HCT116 (cell line): ENCODE measurements around the gene GALE. TPM values are rescaled to one million over a fixed set of nuclear protein-coding genes. Genes with fewer than 3 reads are reported as not detected.

Source experiments
- ATAC-seq: fragments of 200-7000 bp; cut with Tn5 transposase; 2 replicates; pipeline ENCODE4 v1.9.1; 2020; ENCODE audit warnings: mild to moderate bottlenecking, moderate library complexity
- BruUV-seq: library from RNA; stranded (reverse); fragments of 400-500 nt; replicated peaks from 2 replicates; lab custom pipeline; 2021; lab: Mats Ljungman, UMichigan
- CTCF ChIA-PET: fragments of 300-600 bp; sonication (Branson Sonifier 250); formaldehyde crosslinking; loops from one replicate; lab custom pipeline; 2021; ENCODE audit warnings: antibody characterized with exemption; lab: Charles Lee
- POLR2A ChIA-PET: fragments of 300-600, 350-600 bp; sonication (Branson Sonifier 250); formaldehyde crosslinking; loops from one replicate; lab custom pipeline; 2021; ENCODE audit warnings: antibody characterized with exemption; lab: Charles Lee
- RAD21 ChIA-PET, 2 experiments: fragments of 300-600 bp; sonication (Branson Sonifier 250); formaldehyde crosslinking; loops; one replicate each; lab custom pipeline; 2023; ENCODE audit warnings: low total read pairs in 2 of 2; ENCODE audit not compliant: uncharacterized antibody in 2 of 2, unreplicated experiment in 2 of 2, low non-redundant PET in 1 of 2; lab: Charles Lee
- DNase-seq: peaks from one replicate; pipeline ENCODE4 v3.0.0-alpha.2; 2010; ENCODE audit warnings: low read depth, low spot score
- H2AFZ ChIP-seq: fragments of 200-600 bp; shearing (Covaris generic), sonication (generic); 2 replicates; pipeline ENCODE4 v1.6.1; 2017; ENCODE audit warnings: low read depth, mixed run types, mixed read lengths, antibody characterized with exemption, low read length; ENCODE audit not compliant: poor library complexity, severe bottlenecking
- H3K27ac ChIP-seq: 2 replicates; pipeline ENCODE4 v1.5.1; 2012; ENCODE audit warnings: low read depth, low read length
- H3K27me3 ChIP-seq: fragments of 200-600 bp; sonication (generic); 2 replicates; pipeline ENCODE4 v1.6.1; 2016; ENCODE audit warnings: mixed run types, low read length, mixed read lengths; ENCODE audit not compliant: insufficient read depth
- H3K36me3 ChIP-seq, 2 experiments: fragments of 200-500 bp in 1 of 2; fragments of 200-600 bp in 1 of 2; sonication (Bioruptor generic) in 1 of 2; sonication (generic) in 1 of 2; 2 replicates each; pipeline versions ENCODE4 v1.5.1 to v1.6.1; 2014 to 2016; ENCODE audit warnings: low read length in 2 of 2, inconsistent platforms in 1 of 2, mixed read lengths in 1 of 2, mixed run types in 1 of 2; ENCODE audit not compliant: insufficient read depth in 2 of 2, control insufficient read depth in 1 of 2
- H3K4me1 ChIP-seq, 2 experiments: fragments of 200-600 bp in 1 of 2; sonication (generic) in 1 of 2; 2 replicates each; pipeline versions ENCODE4 v1.5.1 to v1.6.1; 2012 to 2017; ENCODE audit warnings: low read length in 2 of 2, inconsistent platforms in 1 of 2, mild to moderate bottlenecking in 1 of 2, mixed read lengths in 1 of 2, mixed run types in 1 of 2, moderate library complexity in 1 of 2; ENCODE audit not compliant: insufficient read depth in 2 of 2, control insufficient read depth in 1 of 2
- H3K4me2 ChIP-seq: fragments of 200-600 bp; sonication (generic); 2 replicates; pipeline ENCODE4 v1.6.1; 2017; ENCODE audit warnings: mixed run types, low read length, mixed read lengths
- H3K4me3 ChIP-seq, 2 experiments: fragments of 200-600 bp in 1 of 2; sonication (generic) in 1 of 2; replicated peaks in 1 of 2; 2 replicates each; pipeline ENCODE4 v1.5.1; 2011 to 2016; ENCODE audit warnings: low read length in 2 of 2, control low read depth in 1 of 2, low read depth in 1 of 2, mild to moderate bottlenecking in 1 of 2, mixed read lengths in 1 of 2, mixed run types in 1 of 2
- H3K79me2 ChIP-seq: fragments of 200-600 bp; sonication (generic); 2 replicates; pipeline ENCODE4 v1.6.1; 2017; ENCODE audit warnings: mild to moderate bottlenecking, mixed run types, low read length, moderate library complexity, mixed read lengths; ENCODE audit not compliant: insufficient read depth
- H3K9ac ChIP-seq: fragments of 200-600 bp; sonication (generic); 2 replicates; pipeline ENCODE4 v1.6.1; 2016; ENCODE audit warnings: low read length, mixed read lengths
- H3K9me2 ChIP-seq: fragments of 200-600 bp; sonication (generic), shearing (Covaris generic); 2 replicates; pipeline ENCODE4 v1.6.1; 2017; ENCODE audit warnings: mixed run types, mild to moderate bottlenecking, moderate library complexity; ENCODE audit not compliant: insufficient read depth
- H3K9me3 ChIP-seq, 2 experiments: fragments of 200-500 bp in 1 of 2; fragments of 200-600 bp in 1 of 2; sonication (Bioruptor generic) in 1 of 2; sonication (generic) in 1 of 2; 2 replicates each; pipeline ENCODE4 v1.6.1; 2014 to 2017; ENCODE audit warnings: low read length in 2 of 2, mixed read lengths in 2 of 2, inconsistent platforms in 1 of 2, low read depth in 1 of 2, mild to moderate bottlenecking in 1 of 2, mixed run types in 1 of 2, moderate library complexity in 1 of 2; ENCODE audit not compliant: control insufficient read depth in 1 of 2, insufficient read depth in 1 of 2
- H4K20me1 ChIP-seq: fragments of 200-600 bp; sonication (generic), shearing (Covaris generic); 2 replicates; pipeline ENCODE4 v1.6.1; 2017; ENCODE audit warnings: mixed run types, mild to moderate bottlenecking, moderate library complexity; ENCODE audit not compliant: insufficient read depth
- CBX3 ChIP-seq: IDR thresholded peaks from 2 replicates; pipeline ENCODE4 v1.6.1; 2012; ENCODE audit warnings: low read depth
- JUND ChIP-seq: IDR thresholded peaks from 2 replicates; pipeline ENCODE4 v1.6.1; 2012
- POLR2A ChIP-seq: IDR thresholded peaks from 2 replicates; pipeline ENCODE4 v1.7.0; 2011; ENCODE audit warnings: borderline replicate concordance; ENCODE audit not compliant: insufficient read depth, insufficient read length; ENCODE audit errors: extremely low read depth
- POLR2AphosphoS5 ChIP-seq: IDR thresholded peaks from 2 replicates; pipeline ENCODE4 v1.6.1; 2011; ENCODE audit warnings: mild to moderate bottlenecking, low read depth, low read length, moderate library complexity
- RAD21 ChIP-seq: IDR thresholded peaks from 2 replicates; pipeline ENCODE4 v1.6.1; 2012; ENCODE audit warnings: low read depth, mild to moderate bottlenecking
- SIN3A ChIP-seq: IDR thresholded peaks from 2 replicates; pipeline ENCODE4 v1.6.1; 2012; ENCODE audit warnings: low read depth
- SP1 ChIP-seq: IDR thresholded peaks from 2 replicates; pipeline ENCODE4 v1.6.1; 2012; ENCODE audit warnings: low read depth
- SRF ChIP-seq: IDR thresholded peaks from 2 replicates; pipeline ENCODE4 v1.6.1; 2012; ENCODE audit warnings: low read depth
- TCF7L2 ChIP-seq: IDR thresholded peaks from 2 replicates; pipeline ENCODE4 v1.7.0; 2011; ENCODE audit warnings: borderline replicate concordance, inconsistent platforms; ENCODE audit not compliant: insufficient read depth, insufficient read length; ENCODE audit errors: extremely low read depth
- YY1 ChIP-seq: IDR thresholded peaks from 2 replicates; pipeline ENCODE4 v1.6.1; 2011; ENCODE audit warnings: low read length, low read depth, moderate library complexity, mild to moderate bottlenecking; ENCODE audit not compliant: insufficient replicate concordance; ENCODE audit errors: extremely low read depth
- ZNF274 ChIP-seq: fragments of 200-500 bp; sonication (Bioruptor generic); IDR thresholded peaks from 2 replicates; pipeline ENCODE4 v1.6.1; 2014; ENCODE audit warnings: mild to moderate bottlenecking, low read depth, low read length, inconsistent platforms
- intact Hi-C: fragments of 100-400 bp; cut with micrococcal nuclease; formaldehyde crosslinking; loops from 2 replicates; pipeline ENCODE4 v1.10.0; 2022
- total RNA-seq: library from RNA; stranded (reverse); gene quantifications from one replicate; pipeline ENCODE4 v1.2.1, GENCODE V29; 2021; ENCODE audit not compliant: unreplicated experiment
- TF ChIP-seq, protein P1 (sequence below): IDR thresholded peaks from 2 replicates; pipeline ENCODE4 v1.6.1; 2012
- TF ChIP-seq, protein P2 (sequence below): IDR thresholded peaks from 2 replicates; pipeline ENCODE4 v1.6.1; 2012; ENCODE audit warnings: low read depth
- TF ChIP-seq, protein P3 (sequence below): IDR thresholded peaks from 2 replicates; pipeline ENCODE4 v1.6.1; 2011; ENCODE audit warnings: mild to moderate bottlenecking, low read length, moderate library complexity; ENCODE audit not compliant: insufficient replicate concordance; ENCODE audit errors: extremely low read depth

Gene GALE
- total RNA-seq, 1 experiment from 2014 or later: 114 TPM

DNA sequence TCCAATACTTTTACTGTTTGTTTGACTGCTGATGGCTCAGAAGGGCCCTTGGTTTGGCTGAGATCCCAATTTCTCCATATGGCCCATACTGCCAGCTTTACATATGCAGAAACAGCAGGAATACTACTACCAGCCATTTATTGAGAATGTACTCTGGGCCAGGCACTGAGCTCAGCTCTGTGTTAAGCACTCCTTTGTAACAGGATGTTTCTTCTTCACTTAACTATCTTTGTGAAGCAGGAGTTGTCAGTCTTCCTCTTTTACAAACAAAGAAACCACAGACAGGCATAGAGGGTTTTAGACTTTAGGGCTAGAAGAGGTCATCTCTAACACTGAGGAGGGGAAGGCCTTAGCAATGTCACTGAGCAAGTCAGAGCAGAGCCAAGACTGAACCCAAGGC, 16.4 kb upstream of the GALE start:
- no peak for TF ChIP-seq POLR2A
- TF ChIP-seq, protein P1, sequence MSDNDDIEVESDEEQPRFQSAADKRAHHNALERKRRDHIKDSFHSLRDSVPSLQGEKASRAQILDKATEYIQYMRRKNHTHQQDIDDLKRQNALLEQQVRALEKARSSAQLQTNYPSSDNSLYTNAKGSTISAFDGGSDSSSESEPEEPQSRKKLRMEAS: no peak
- TF ChIP-seq CBX3: no peak
- no peak for TF ChIP-seq YY1
- Histone ChIP-seq H3K27ac (no peak overlapping the region), H3K36me3 (peaks cover 0 to 5% of the 10 kb centered on the region in 2 experiments; a peak in 1 of 4 replicates), H3K9ac (no peak overlapping the region), H3K9me2 (no peaks in the 10 kb centered on the region), H2AFZ (no peak overlapping the region), H3K79me2 (no peaks in the 10 kb centered on the region), H4K20me1 (no peaks in the 10 kb centered on the region), H3K4me1 (no peaks in the 10 kb centered on the region), H3K4me3 (no peak overlapping the region), H3K27me3 (no peaks in the 10 kb centered on the region), H3K9me3 (no peaks in the 10 kb centered on the region), H3K4me2 (no peak overlapping the region)
- no TSS peak for BruUV-seq
- ATAC-seq: no peak
- intact Hi-C loops: no loop called here
- RAD21 ChIA-PET: no interaction called here
- DNase-seq: no peak
- POLR2A ChIA-PET: no interaction called here
- CTCF ChIA-PET: no interaction called here

DNA sequence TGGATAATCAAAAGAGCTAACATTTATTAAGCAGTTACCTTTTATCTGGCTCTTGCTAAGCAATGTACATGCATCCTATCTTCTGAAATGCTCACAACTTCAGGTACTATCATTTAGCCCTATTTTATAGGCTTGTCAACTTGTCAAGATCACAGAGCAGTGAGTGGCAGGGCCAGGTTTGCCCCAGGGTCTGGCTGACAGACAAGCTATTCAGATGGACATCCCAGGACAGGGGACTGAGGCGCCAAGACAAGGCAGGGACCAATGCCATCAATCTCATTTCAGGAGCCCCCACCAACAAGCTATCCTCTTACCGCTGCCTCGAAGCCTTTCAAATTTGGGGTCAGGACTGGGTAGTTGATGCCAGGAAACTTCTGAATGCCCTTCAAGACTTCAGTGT, 15.8 kb upstream of the GALE start:
- Histone ChIP-seq H3K4me3 (no peak overlapping the region), H3K36me3 (peaks cover 0 to 5% of the 10 kb centered on the region in 2 experiments; a peak in 1 of 4 replicates), H3K9ac (no peak overlapping the region), H3K9me2 (no peaks in the 10 kb centered on the region), H3K9me3 (no peaks in the 10 kb centered on the region), H2AFZ (no peak overlapping the region), H3K4me1 (no peaks in the 10 kb centered on the region), H3K27me3 (no peaks in the 10 kb centered on the region), H3K4me2 (no peak overlapping the region), H3K79me2 (no peaks in the 10 kb centered on the region), H3K27ac (no peak overlapping the region), H4K20me1 (no peaks in the 10 kb centered on the region)
- ATAC-seq (no peak), DNase-seq (no peak)
- no TSS peak for BruUV-seq
- ChIA-PET POLR2A (no interaction called here), CTCF (no interaction called here), RAD21 (no interaction called here)
- intact Hi-C loops: no loop called here
- TF ChIP-seq TCF7L2 (no peak), SRF (no peak), JUND (no peak), POLR2AphosphoS5 (no peak), SP1 (no peak), POLR2A (no peak), SIN3A (no peak), RAD21 (no peak), CBX3 (no peak), ZNF274 (no peak)
- TF ChIP-seq, protein P2, sequence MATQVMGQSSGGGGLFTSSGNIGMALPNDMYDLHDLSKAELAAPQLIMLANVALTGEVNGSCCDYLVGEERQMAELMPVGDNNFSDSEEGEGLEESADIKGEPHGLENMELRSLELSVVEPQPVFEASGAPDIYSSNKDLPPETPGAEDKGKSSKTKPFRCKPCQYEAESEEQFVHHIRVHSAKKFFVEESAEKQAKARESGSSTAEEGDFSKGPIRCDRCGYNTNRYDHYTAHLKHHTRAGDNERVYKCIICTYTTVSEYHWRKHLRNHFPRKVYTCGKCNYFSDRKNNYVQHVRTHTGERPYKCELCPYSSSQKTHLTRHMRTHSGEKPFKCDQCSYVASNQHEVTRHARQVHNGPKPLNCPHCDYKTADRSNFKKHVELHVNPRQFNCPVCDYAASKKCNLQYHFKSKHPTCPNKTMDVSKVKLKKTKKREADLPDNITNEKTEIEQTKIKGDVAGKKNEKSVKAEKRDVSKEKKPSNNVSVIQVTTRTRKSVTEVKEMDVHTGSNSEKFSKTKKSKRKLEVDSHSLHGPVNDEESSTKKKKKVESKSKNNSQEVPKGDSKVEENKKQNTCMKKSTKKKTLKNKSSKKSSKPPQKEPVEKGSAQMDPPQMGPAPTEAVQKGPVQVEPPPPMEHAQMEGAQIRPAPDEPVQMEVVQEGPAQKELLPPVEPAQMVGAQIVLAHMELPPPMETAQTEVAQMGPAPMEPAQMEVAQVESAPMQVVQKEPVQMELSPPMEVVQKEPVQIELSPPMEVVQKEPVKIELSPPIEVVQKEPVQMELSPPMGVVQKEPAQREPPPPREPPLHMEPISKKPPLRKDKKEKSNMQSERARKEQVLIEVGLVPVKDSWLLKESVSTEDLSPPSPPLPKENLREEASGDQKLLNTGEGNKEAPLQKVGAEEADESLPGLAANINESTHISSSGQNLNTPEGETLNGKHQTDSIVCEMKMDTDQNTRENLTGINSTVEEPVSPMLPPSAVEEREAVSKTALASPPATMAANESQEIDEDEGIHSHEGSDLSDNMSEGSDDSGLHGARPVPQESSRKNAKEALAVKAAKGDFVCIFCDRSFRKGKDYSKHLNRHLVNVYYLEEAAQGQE: no peak
- TF ChIP-seq, protein P3, sequence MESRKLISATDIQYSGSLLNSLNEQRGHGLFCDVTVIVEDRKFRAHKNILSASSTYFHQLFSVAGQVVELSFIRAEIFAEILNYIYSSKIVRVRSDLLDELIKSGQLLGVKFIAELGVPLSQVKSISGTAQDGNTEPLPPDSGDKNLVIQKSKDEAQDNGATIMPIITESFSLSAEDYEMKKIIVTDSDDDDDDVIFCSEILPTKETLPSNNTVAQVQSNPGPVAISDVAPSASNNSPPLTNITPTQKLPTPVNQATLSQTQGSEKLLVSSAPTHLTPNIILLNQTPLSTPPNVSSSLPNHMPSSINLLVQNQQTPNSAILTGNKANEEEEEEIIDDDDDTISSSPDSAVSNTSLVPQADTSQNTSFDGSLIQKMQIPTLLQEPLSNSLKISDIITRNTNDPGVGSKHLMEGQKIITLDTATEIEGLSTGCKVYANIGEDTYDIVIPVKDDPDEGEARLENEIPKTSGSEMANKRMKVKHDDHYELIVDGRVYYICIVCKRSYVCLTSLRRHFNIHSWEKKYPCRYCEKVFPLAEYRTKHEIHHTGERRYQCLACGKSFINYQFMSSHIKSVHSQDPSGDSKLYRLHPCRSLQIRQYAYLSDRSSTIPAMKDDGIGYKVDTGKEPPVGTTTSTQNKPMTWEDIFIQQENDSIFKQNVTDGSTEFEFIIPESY: no peak
